HFFc6 (cell line): ENCODE results near the gene PIGQ. TPM values are rescaled to one million over a fixed set of nuclear protein-coding genes. Genes with fewer than 3 reads are reported as not detected.

ENCODE experiments used
- DNase-seq: peaks from one replicate; pipeline ENCODE4 v3.0.0-alpha.2; 2018
- H3K27ac Mint-ChIP-seq: 2 replicates; pipeline ENCODE4 v1.8.0; 2020; ENCODE audit warnings: mild to moderate bottlenecking, mixed read lengths
- H3K27me3 Mint-ChIP-seq: 2 replicates; pipeline ENCODE4 v1.8.0; 2021; ENCODE audit warnings: mild to moderate bottlenecking, moderate library complexity, mixed read lengths; ENCODE audit not compliant: insufficient read depth
- H3K36me3 Mint-ChIP-seq: 2 replicates; pipeline ENCODE4 v1.8.0; 2021; ENCODE audit warnings: low read depth, mixed read lengths
- H3K4me1 Mint-ChIP-seq: 2 replicates; pipeline ENCODE4 v1.8.0; 2020; ENCODE audit warnings: low read depth, mixed read lengths
- H3K4me3 Mint-ChIP-seq: 2 replicates; pipeline ENCODE4 v1.8.0; 2020; ENCODE audit warnings: mild to moderate bottlenecking, moderate library complexity, mixed read lengths
- H3K9me3 Mint-ChIP-seq: 2 replicates; pipeline ENCODE4 v1.8.0; 2020; ENCODE audit warnings: mild to moderate bottlenecking, mixed read lengths
- CTCF ChIP-seq: fragments of 200-600 bp; sonication (generic); IDR thresholded peaks from 2 replicates; pipeline ENCODE4 v1.5.0; 2021; ENCODE audit warnings: antibody characterized with exemption, mild to moderate bottlenecking
- total RNA-seq, 6 experiments: library from RNA; stranded (reverse); fragmentation: NEBNext Ultra II Directional; extraction: Animal tissue kit (Norgen Biotek cat#: 25700); gene quantifications; 2 replicates in 1 of 6; 3 replicates in 5 of 6; pipeline ENCODE4 v1.2.3, GENCODE V29; 2021

PIGQ gene
- total RNA-seq, 6 experiments from 2014 or later: 30.4 to 39.5 (median 35.4) TPM

GRCh38 chr16:531494-532125, 38.2 kb upstream of the PIGQ start:
- Mint-ChIP-seq H3K9me3 (no peaks in the 10 kb centered on the region), H3K27me3 (peaks cover 7% of the 10 kb centered on the region), H3K27ac (no peak overlapping the region), H3K4me3 (no peak overlapping the region), H3K36me3 (peaks cover 3% of the 10 kb centered on the region; the same call in 1 of the 2 replicates), H3K4me1 (peaks cover 33% of the 10 kb centered on the region)
- TF ChIP-seq CTCF: no peak
- DNase-seq: no peak

GRCh38 chr16:533391-534123, 36.2 kb upstream of the PIGQ start:
- DNase-seq: no peak
- Mint-ChIP-seq H3K4me3 (no peak overlapping the region), H3K27me3 (peaks cover 3% of the 10 kb centered on the region), H3K9me3 (no peaks in the 10 kb centered on the region), H3K27ac (no peak overlapping the region), H3K36me3 (peaks cover 1% of the 10 kb centered on the region; the same call in 1 of the 2 replicates), H3K4me1 (peaks cover 28% of the 10 kb centered on the region)
- no peak for TF ChIP-seq CTCF

- Mint-ChIP-seq H3K4me1 (peaks cover 23% of the 10 kb centered on the region), H3K27ac (no peak overlapping the region), H3K27me3 (no peaks in the 10 kb centered on the region), H3K9me3 (no peaks in the 10 kb centered on the region), H3K4me3 (no peak overlapping the region), H3K36me3 (no peaks in the 10 kb centered on the region)
- no peak for DNase-seq
- no peak for TF ChIP-seq CTCF
These were observed 35.6 kb upstream of the PIGQ start for GRCh38 chr16:534135-534534.

GRCh38 chr16:534856-535445, 34.8 kb upstream of the PIGQ start:
- no peak overlapping the region for H3K4me3 Mint-ChIP-seq

More at GRCh38 chr16:534856-535445, 34.8 kb upstream of the PIGQ start:
- Mint-ChIP-seq H3K4me1 (peaks cover 20% of the 10 kb centered on the region), H3K27me3 (no peaks in the 10 kb centered on the region), H3K36me3 (no peaks in the 10 kb centered on the region), H3K9me3 (no peaks in the 10 kb centered on the region), H3K27ac (0 out of 2 replicates have a peak overlapping the region, but pooled peaks have one; percentile 16)
- no peak for DNase-seq
- no peak for TF ChIP-seq CTCF
